Epithelial cell of esophagus (primary cell): ENCODE measurements around the gene CD79A.

Experiments used
- DNase-seq: peaks from one replicate; pipeline ENCODE4 v3.0.0; 2010; ENCODE audit warnings: low read depth
- H3K4me3 ChIP-seq: 2 replicates; pipeline ENCODE4 v1.5.1; 2011; ENCODE audit warnings: mild to moderate bottlenecking, low read length, control low read depth
- TF ChIP-seq, protein P1 (sequence below): IDR thresholded peaks from 2 replicates; pipeline ENCODE4 v1.5.1; 2011; ENCODE audit warnings: low read depth, mild to moderate bottlenecking, low read length, control low read depth, inconsistent platforms; ENCODE audit not compliant: insufficient read depth; ENCODE audit errors: missing control alignments

CD79A gene

DNA sequence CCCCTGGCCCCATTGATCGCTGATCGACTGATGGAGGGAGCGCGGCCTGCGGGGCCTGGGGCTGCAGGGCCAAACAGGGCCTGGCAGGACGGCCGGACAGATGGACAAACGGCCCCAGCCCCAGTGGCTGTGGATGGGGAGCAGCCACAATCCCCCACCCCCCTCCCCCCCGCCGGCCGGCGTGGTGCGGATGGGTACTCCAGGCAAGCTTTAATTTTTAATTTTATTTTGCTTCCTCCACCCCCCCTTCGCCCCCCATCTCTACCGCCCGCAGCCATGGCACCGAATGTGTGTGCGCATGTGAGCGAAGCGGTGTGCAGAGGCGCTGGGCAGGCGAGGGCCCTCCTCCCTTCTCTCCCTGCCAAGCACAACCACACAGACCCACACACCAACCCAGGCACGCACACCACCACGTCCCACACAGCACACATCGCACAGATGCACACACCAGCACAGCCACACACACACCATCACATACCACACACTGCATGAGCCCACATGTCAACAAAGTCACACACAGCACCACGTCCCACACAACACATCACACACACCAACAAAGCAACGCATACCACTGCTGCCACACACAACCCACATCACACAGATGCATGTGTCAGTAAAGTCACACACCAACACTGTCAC lies 38.8 kb downstream of the CD79A start:
- DNase-seq, result no peak
- H3K4me3 ChIP-seq, result no peak overlapping the region
- TF ChIP-seq, protein P1, sequence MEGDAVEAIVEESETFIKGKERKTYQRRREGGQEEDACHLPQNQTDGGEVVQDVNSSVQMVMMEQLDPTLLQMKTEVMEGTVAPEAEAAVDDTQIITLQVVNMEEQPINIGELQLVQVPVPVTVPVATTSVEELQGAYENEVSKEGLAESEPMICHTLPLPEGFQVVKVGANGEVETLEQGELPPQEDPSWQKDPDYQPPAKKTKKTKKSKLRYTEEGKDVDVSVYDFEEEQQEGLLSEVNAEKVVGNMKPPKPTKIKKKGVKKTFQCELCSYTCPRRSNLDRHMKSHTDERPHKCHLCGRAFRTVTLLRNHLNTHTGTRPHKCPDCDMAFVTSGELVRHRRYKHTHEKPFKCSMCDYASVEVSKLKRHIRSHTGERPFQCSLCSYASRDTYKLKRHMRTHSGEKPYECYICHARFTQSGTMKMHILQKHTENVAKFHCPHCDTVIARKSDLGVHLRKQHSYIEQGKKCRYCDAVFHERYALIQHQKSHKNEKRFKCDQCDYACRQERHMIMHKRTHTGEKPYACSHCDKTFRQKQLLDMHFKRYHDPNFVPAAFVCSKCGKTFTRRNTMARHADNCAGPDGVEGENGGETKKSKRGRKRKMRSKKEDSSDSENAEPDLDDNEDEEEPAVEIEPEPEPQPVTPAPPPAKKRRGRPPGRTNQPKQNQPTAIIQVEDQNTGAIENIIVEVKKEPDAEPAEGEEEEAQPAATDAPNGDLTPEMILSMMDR, result no peak

DNA sequence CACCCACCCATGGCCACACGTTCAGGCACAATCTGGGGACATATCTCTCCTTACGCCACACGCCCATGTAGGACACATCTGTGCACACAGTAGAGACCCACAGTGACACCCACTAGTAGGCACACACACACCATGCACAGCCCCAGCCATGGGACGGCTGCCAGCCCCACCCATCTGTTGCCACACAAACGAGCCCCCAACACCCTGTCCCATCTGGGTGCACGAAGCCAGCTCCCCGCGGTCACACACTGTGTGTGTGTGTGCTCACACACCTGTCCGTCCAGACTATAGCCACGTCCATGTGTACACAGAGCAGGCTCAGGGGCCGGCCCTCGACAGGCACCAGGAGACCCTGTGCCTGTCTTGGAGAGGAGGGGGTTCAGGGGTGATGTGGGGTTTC lies 40.6 kb downstream of the CD79A start:
- TF ChIP-seq, protein P1, result no peak

GRCh38 chr19:41918095-41918494 lies 41.0 kb downstream of the CD79A start:
- no peak overlapping the region for H3K4me3 ChIP-seq
- TF ChIP-seq, protein P1, result no peak
- DNase-seq, result no peak

More for the DNA sequence above, 40.6 kb downstream of the CD79A start:
- no peak overlapping the region for H3K4me3 ChIP-seq
- DNase-seq, result no peak

GRCh38 chr19:41918653-41919244 lies 41.7 kb downstream of the CD79A start:
- no peak overlapping the region for H3K4me3 ChIP-seq
- TF ChIP-seq, protein P1, result no peak
- no peak for DNase-seq

GRCh38 chr19:41919948-41920712 lies 43.1 kb downstream of the CD79A start:
- DNase-seq, result peak; percentile 59
- no peak overlapping the region for H3K4me3 ChIP-seq
- TF ChIP-seq, protein P1, result no peak

GRCh38 chr19:41920882-41921576 lies 44.0 kb downstream of the CD79A start:
- H3K4me3 ChIP-seq, result no peak overlapping the region
- TF ChIP-seq, protein P1, result no peak

More at GRCh38 chr19:41920882-41921576, 44.0 kb downstream of the CD79A start:
- DNase-seq, result no peak
